HUES64 (cell line): ENCODE measurements around the gene NPW.

Experiments
- H3K27ac ChIP-seq: 2 replicates; pipeline ENCODE4 v1.7.0; 2013; ENCODE audit warnings: low read depth, low read length, inconsistent platforms
- H3K27me3 ChIP-seq: 2 replicates; pipeline ENCODE4 v1.6.1; 2013; ENCODE audit warnings: mild to moderate bottlenecking, low read length; ENCODE audit not compliant: insufficient read depth
- H3K36me3 ChIP-seq: 2 replicates; pipeline ENCODE4 v1.6.1; 2013; ENCODE audit warnings: mild to moderate bottlenecking, low read length; ENCODE audit not compliant: insufficient read depth
- H3K4me1 ChIP-seq: 2 replicates; pipeline ENCODE4 v1.6.1; 2013; ENCODE audit warnings: mild to moderate bottlenecking, low read length, moderate library complexity; ENCODE audit not compliant: insufficient read depth
- H3K4me3 ChIP-seq: 2 replicates; pipeline ENCODE4 v1.5.1; 2013; ENCODE audit warnings: mild to moderate bottlenecking, low read length, moderate library complexity
- H3K9ac ChIP-seq: 2 replicates; pipeline ENCODE4 v1.6.1; 2013; ENCODE audit warnings: mild to moderate bottlenecking, low read depth, low read length
- H3K9me3 ChIP-seq: 2 replicates; pipeline ENCODE4 v1.6.1; 2013; ENCODE audit warnings: low read depth, low read length; ENCODE audit not compliant: insufficient read depth
- WGBS: fragments of 150-250, 120-280 bp; methylation state at CpG from one replicate; pipeline ENCODE4 v1.1.7; 2013; ENCODE audit warnings: missing lambda C conversion rate; 5-methylcytosine and 5-hydroxymethylcytosine counted together

The NPW gene

GRCh38 chr16:1997494-1998359 lies 21.9 kb upstream of the NPW start:
- H3K9me3 ChIP-seq, result no peaks in the 10 kb centered on the region
- peaks cover 57% of the 10 kb centered on the region for H3K36me3 ChIP-seq
- peaks cover 4% of the 10 kb centered on the region; the same call in 1 of the 2 replicates for H3K27me3 ChIP-seq
- H3K27ac ChIP-seq, result no peak overlapping the region
- H3K9ac ChIP-seq, result no peak overlapping the region
- H3K4me3 ChIP-seq, result no peak overlapping the region
- 96% methylated on average over 26 of the region's 26 CpGs for WGBS
- no peaks in the 10 kb centered on the region for H3K4me1 ChIP-seq

GRCh38 chr16:1998360-1998835 lies 21.2 kb upstream of the NPW start:
- Histone ChIP-seq H3K9me3 (no peaks in the 10 kb centered on the region), H3K36me3 (peaks cover 64% of the 10 kb centered on the region), H3K27me3 (no peaks in the 10 kb centered on the region), H3K4me1 (no peaks in the 10 kb centered on the region), H3K4me3 (no peak overlapping the region), H3K27ac (no peak overlapping the region), H3K9ac (no peak overlapping the region)
- WGBS, result 96% methylated on average over 27 of the region's 27 CpGs

GRCh38 chr16:1998852-1999801 lies 20.5 kb upstream of the NPW start:
- no peak overlapping the region for H3K4me3 ChIP-seq
- WGBS, result 96% methylated on average over 39 of the region's 39 CpGs
- no peaks in the 10 kb centered on the region for H3K9me3 ChIP-seq
- peaks cover 66% of the 10 kb centered on the region for H3K36me3 ChIP-seq
- no peak overlapping the region for H3K27ac ChIP-seq
- no peaks in the 10 kb centered on the region for H3K27me3 ChIP-seq
- H3K4me1 ChIP-seq, result peaks cover under 1% of the 10 kb centered on the region; the same call in 1 of the 2 replicates
- no peak overlapping the region for H3K9ac ChIP-seq

- Histone ChIP-seq H3K36me3 (peaks cover 66% of the 10 kb centered on the region), H3K27ac (no peak overlapping the region), H3K27me3 (no peaks in the 10 kb centered on the region), H3K9ac (no peak overlapping the region), H3K4me1 (peaks cover 5% of the 10 kb centered on the region; the same call in 1 of the 2 replicates), H3K9me3 (no peaks in the 10 kb centered on the region), H3K4me3 (no peak overlapping the region)
- 95% methylated on average over 28 of the region's 28 CpGs for WGBS
Observed at GRCh38 chr16:1999866-2000514, 19.6 kb upstream of the NPW start.

- no peaks in the 10 kb centered on the region for H3K9me3 ChIP-seq
- H3K36me3 ChIP-seq, result peaks cover 66% of the 10 kb centered on the region
- H3K4me3 ChIP-seq, result no peak overlapping the region
- WGBS, result 97% methylated on average over 19 of the region's 19 CpGs
- no peak overlapping the region for H3K27ac ChIP-seq
- H3K9ac ChIP-seq, result no peak overlapping the region
- H3K4me1 ChIP-seq, result peaks cover 5% of the 10 kb centered on the region; the same call in 1 of the 2 replicates
- H3K27me3 ChIP-seq, result no peaks in the 10 kb centered on the region
Observed at GRCh38 chr16:2001035-2001434, 18.6 kb upstream of the NPW start.

- Histone ChIP-seq H3K27ac (no peak overlapping the region), H3K9me3 (no peaks in the 10 kb centered on the region), H3K4me1 (peaks cover 5% of the 10 kb centered on the region; the same call in 1 of the 2 replicates), H3K36me3 (peaks cover 66% of the 10 kb centered on the region), H3K4me3 (no peak overlapping the region), H3K9ac (no peak overlapping the region), H3K27me3 (no peaks in the 10 kb centered on the region)
- WGBS, result 97% methylated on average over 53 of the region's 53 CpGs
Observed at GRCh38 chr16:2001456-2002355, 17.9 kb upstream of the NPW start.

GRCh38 chr16:2002406-2003230 lies 17.0 kb upstream of the NPW start:
- peaks cover 60% of the 10 kb centered on the region for H3K36me3 ChIP-seq
- no peaks in the 10 kb centered on the region for H3K27me3 ChIP-seq
- H3K9ac ChIP-seq, result no peak overlapping the region
- 96% methylated on average over 47 of the region's 47 CpGs for WGBS
- no peak overlapping the region for H3K4me3 ChIP-seq
- H3K9me3 ChIP-seq, result no peaks in the 10 kb centered on the region
- peaks cover 5% of the 10 kb centered on the region; the same call in 1 of the 2 replicates for H3K4me1 ChIP-seq
- no peak overlapping the region for H3K27ac ChIP-seq

- 92% methylated on average over 8 of the region's 8 CpGs for WGBS
- Histone ChIP-seq H3K4me1 (peaks cover 10% of the 10 kb centered on the region; the same call in 1 of the 2 replicates), H3K9ac (no peak overlapping the region), H3K4me3 (no peak overlapping the region), H3K9me3 (no peaks in the 10 kb centered on the region), H3K36me3 (peaks cover 57% of the 10 kb centered on the region), H3K27me3 (no peaks in the 10 kb centered on the region), H3K27ac (no peak overlapping the region)
Observed at GRCh38 chr16:2003231-2003826, 16.3 kb upstream of the NPW start.

- Histone ChIP-seq H3K36me3 (peaks cover 52% of the 10 kb centered on the region), H3K27me3 (no peaks in the 10 kb centered on the region), H3K9me3 (no peaks in the 10 kb centered on the region), H3K9ac (peak overlapping the region; percentile 56), H3K27ac (peak overlapping the region; percentile 74; the same call in 1 of the 2 replicates), H3K4me3 (peak overlapping the region; percentile 34), H3K4me1 (peaks cover 14% of the 10 kb centered on the region; the same call in 1 of the 2 replicates)
- 33% methylated on average over 36 of the region's 36 CpGs for WGBS
Observed at GRCh38 chr16:2003827-2004641, 15.6 kb upstream of the NPW start.
